MM.1S (cell line): ENCODE measurements around the gene AMIGO2.

Experiments
- CTCF ChIP-seq: fragments of 300-600 bp; sonication (generic); IDR thresholded peaks from 2 replicates; pipeline ENCODE4 v1.5.1; 2016; ENCODE audit warnings: antibody characterized with exemption, low read length, mixed read lengths
- EZH2 ChIP-seq: fragments of 300-600 bp; sonication (generic); optimal IDR thresholded peaks from 2 replicates; pipeline ENCODE3; 2017; ENCODE audit warnings: low read depth, mild to moderate bottlenecking, antibody characterized with exemption, low read length, mixed read lengths
- EZH2phosphoT487 ChIP-seq: fragments of 300-600 bp; sonication (generic); IDR thresholded peaks from 2 replicates; pipeline ENCODE4 v1.6.1; 2018; ENCODE audit warnings: antibody characterized with exemption, low read length

- no peak for TF ChIP-seq CTCF
- TF ChIP-seq EZH2: no peak
- TF ChIP-seq EZH2phosphoT487: no peak
These were observed 18.3 kb upstream of the AMIGO2 start for GRCh38 chr12:47098099-47098498.
